SU-DHL-6 (cell line): Measurements from ENCODE around the gene RPA3.

Experiments
- H2AFZ ChIP-seq: fragments of 200-600 bp; sonication (generic); 2 replicates; pipeline ENCODE4 v1.6.1; 2014; ENCODE audit warnings: low read depth, mild to moderate bottlenecking, moderate library complexity, mixed read lengths, antibody characterized with exemption, low read length; ENCODE audit not compliant: severe bottlenecking
- H3F3A ChIP-seq: fragments of 200-600 bp; shearing (Covaris generic); 2 replicates; pipeline ENCODE4 v1.6.0; 2016; ENCODE audit warnings: antibody characterized with exemption, mild to moderate bottlenecking; ENCODE audit not compliant: insufficient read depth
- H3K27ac ChIP-seq: fragments of 200-600 bp; sonication (generic); 2 replicates; pipeline ENCODE4 v1.5.1; 2016; ENCODE audit warnings: low read depth, mild to moderate bottlenecking, low read length, moderate library complexity, mixed read lengths
- H3K27me3 ChIP-seq: fragments of 200-600 bp; sonication (generic), shearing (Covaris generic); 2 replicates; pipeline ENCODE4 v1.6.0; 2014; ENCODE audit warnings: mild to moderate bottlenecking, low read length
- H3K36me3 ChIP-seq: fragments of 200-600 bp; sonication (generic); 2 replicates; pipeline ENCODE4 v1.6.1; 2014; ENCODE audit warnings: mild to moderate bottlenecking, low read length, mixed read lengths
- H3K4me2 ChIP-seq: fragments of 300-600, 200-600 bp; shearing (Covaris generic), sonication (generic); 2 replicates; pipeline ENCODE4 v1.6.0; 2014; ENCODE audit warnings: low read length, low read depth, mild to moderate bottlenecking; ENCODE audit not compliant: poor library complexity, severe bottlenecking
- H3K4me3 ChIP-seq: fragments of 200-600 bp; sonication (generic); 2 replicates; pipeline ENCODE4 v1.5.1; 2014; ENCODE audit warnings: antibody characterized with exemption, low read length, mild to moderate bottlenecking, mixed read lengths; ENCODE audit not compliant: insufficient read depth, poor library complexity, severe bottlenecking
- H3K79me2 ChIP-seq: fragments of 200-600 bp; sonication (generic); 2 replicates; pipeline ENCODE4 v1.6.1; 2014; ENCODE audit warnings: mild to moderate bottlenecking, low read length, moderate library complexity; ENCODE audit not compliant: insufficient read depth
- H3K9ac ChIP-seq: fragments of 200-600 bp; sonication (generic); 2 replicates; pipeline ENCODE4 v1.7.0; 2014; ENCODE audit warnings: mild to moderate bottlenecking, low read length
- H3K9me2 ChIP-seq: fragments of 200-600 bp; sonication (generic); replicated peaks from 2 replicates; pipeline ENCODE4 v1.6.1; 2014; ENCODE audit warnings: low read length; ENCODE audit not compliant: insufficient read depth
- H3K9me3 ChIP-seq: fragments of 200-600 bp; sonication (generic); 2 replicates; pipeline ENCODE4 v1.6.1; 2014; ENCODE audit warnings: low read length, mixed read lengths; ENCODE audit not compliant: insufficient read depth
- H4K20me1 ChIP-seq: fragments of 200-600 bp; sonication (generic); 2 replicates; pipeline ENCODE4 v1.6.1; 2014; ENCODE audit warnings: low read depth, mild to moderate bottlenecking, antibody characterized with exemption, low read length, moderate library complexity, mixed read lengths
- CTCF ChIP-seq: fragments of 200-600 bp; sonication (generic); IDR thresholded peaks from one replicate; pipeline ENCODE4 v1.5.1; 2017; ENCODE audit warnings: antibody characterized with exemption, mild to moderate bottlenecking, low read length, moderate library complexity; ENCODE audit not compliant: insufficient read depth, poor library complexity, severe bottlenecking
- EZH2phosphoT487 ChIP-seq: fragments of 200-600 bp; sonication (generic), shearing (Covaris generic); conservative IDR thresholded peaks from 2 replicates; pipeline ENCODE4 v1.6.1; 2018; ENCODE audit warnings: mild to moderate bottlenecking, antibody characterized with exemption, low read length, moderate library complexity, mixed read lengths

RPA3 gene

GRCh38 chr7:7639421-7639820, 79.0 kb downstream of the RPA3 start:
- peaks cover 6% of the 10 kb centered on the region; the same call in 1 of the 2 replicates for H3F3A ChIP-seq
- H3K4me2 ChIP-seq: peak overlapping the region; percentile 95
- H3K9me2 ChIP-seq: no peaks in the 10 kb centered on the region
- H3K4me3 ChIP-seq: peak overlapping the region; percentile 76
- H3K36me3 ChIP-seq: peaks cover 21% of the 10 kb centered on the region
- no peaks in the 10 kb centered on the region for H3K27me3 ChIP-seq
- peaks cover 45% of the 10 kb centered on the region for H3K79me2 ChIP-seq
- H3K27ac ChIP-seq: peak overlapping the region; percentile 67
- TF ChIP-seq EZH2phosphoT487 (no peak), CTCF (no peak)
- H3K9me3 ChIP-seq: no peaks in the 10 kb centered on the region
- peak overlapping the region; percentile 73 for H3K9ac ChIP-seq
- H2AFZ ChIP-seq: peak overlapping the region; percentile 61
- H4K20me1 ChIP-seq: no peaks in the 10 kb centered on the region

- H3F3A ChIP-seq: no peaks in the 10 kb centered on the region
- no peaks in the 10 kb centered on the region for H3K9me2 ChIP-seq
- no peak overlapping the region for H3K4me3 ChIP-seq
- no peaks in the 10 kb centered on the region for H4K20me1 ChIP-seq
- H3K9ac ChIP-seq: no peak overlapping the region
- no peaks in the 10 kb centered on the region for H3K79me2 ChIP-seq
- peaks cover 2% of the 10 kb centered on the region; the same call in 1 of the 2 replicates for H3K9me3 ChIP-seq
- no peaks in the 10 kb centered on the region for H3K36me3 ChIP-seq
- H3K4me2 ChIP-seq: no peak overlapping the region
- H3K27me3 ChIP-seq: no peaks in the 10 kb centered on the region
- TF ChIP-seq EZH2phosphoT487 (no peak), CTCF (no peak)
- no peak overlapping the region for H3K27ac ChIP-seq
- no peak overlapping the region for H2AFZ ChIP-seq
Measured at GRCh38 chr7:7630626-7631329, 87.6 kb downstream of the RPA3 start.

- H3K9me3 ChIP-seq: peaks cover 5% of the 10 kb centered on the region; the same call in 1 of the 2 replicates
- no peak overlapping the region for H3K27ac ChIP-seq
- TF ChIP-seq EZH2phosphoT487: no peak
- no peak for TF ChIP-seq CTCF
- H3K36me3 ChIP-seq: no peaks in the 10 kb centered on the region
- no peak overlapping the region for H3K4me2 ChIP-seq
- no peak overlapping the region for H3K9ac ChIP-seq
- H3K79me2 ChIP-seq: no peaks in the 10 kb centered on the region
- no peak overlapping the region for H2AFZ ChIP-seq
- no peaks in the 10 kb centered on the region for H3K9me2 ChIP-seq
- H3K4me3 ChIP-seq: no peak overlapping the region
- no peaks in the 10 kb centered on the region for H3F3A ChIP-seq
- no peaks in the 10 kb centered on the region for H3K27me3 ChIP-seq
- H4K20me1 ChIP-seq: no peaks in the 10 kb centered on the region
Measured at GRCh38 chr7:7628476-7628875, 89.9 kb downstream of the RPA3 start.
